Measurements from ENCODE around the gene LAIR2. TPM values are rescaled to one million over a fixed set of nuclear protein-coding genes. Genes with fewer than 3 reads are reported as not detected.

The LAIR2 gene, protein sequence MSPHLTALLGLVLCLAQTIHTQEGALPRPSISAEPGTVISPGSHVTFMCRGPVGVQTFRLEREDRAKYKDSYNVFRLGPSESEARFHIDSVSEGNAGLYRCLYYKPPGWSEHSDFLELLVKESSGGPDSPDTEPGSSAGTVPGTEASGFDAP
- not detected for polyA plus RNA-seq

DNA sequence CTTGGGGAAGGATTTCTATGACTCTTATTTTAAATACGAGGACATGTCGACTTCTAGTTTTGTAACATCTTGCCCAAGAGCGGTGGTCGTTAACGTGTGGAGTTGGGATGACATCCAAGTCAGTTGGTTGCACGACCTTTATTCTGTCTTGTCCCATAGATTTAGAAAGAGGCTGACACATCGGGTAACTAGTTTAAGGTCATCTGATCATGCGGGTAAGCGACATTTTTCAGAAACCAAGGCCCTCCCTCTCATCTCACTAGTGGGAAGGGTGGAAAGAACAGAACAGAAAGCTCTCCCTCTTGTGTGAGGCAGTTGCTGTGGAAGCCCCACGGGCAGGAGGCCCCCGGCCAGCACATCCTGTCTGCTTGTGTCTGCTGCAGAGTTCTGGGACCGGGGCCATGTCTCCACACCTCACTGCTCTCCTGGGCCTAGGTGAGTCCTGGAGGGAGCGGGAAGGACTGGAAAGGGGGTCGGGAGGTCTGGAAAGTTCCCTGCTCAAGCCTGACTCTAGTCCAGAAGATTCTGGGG is at the start of gene LAIR2:
Gene LAIR2 (plus strand): TSS at position 314 of the 531 bp plus-strand sequence. CDS start 88 bp downstream, at position 402.
- 39 to 66% (median 54%) methylated on average over 14 of the region's 14 CpGs for WGBS, 3 donors
- no peak within 1 kb of the TSS for H3K27ac ChIP-seq (ENCODE audit: low read depth, low read length)

DNA sequence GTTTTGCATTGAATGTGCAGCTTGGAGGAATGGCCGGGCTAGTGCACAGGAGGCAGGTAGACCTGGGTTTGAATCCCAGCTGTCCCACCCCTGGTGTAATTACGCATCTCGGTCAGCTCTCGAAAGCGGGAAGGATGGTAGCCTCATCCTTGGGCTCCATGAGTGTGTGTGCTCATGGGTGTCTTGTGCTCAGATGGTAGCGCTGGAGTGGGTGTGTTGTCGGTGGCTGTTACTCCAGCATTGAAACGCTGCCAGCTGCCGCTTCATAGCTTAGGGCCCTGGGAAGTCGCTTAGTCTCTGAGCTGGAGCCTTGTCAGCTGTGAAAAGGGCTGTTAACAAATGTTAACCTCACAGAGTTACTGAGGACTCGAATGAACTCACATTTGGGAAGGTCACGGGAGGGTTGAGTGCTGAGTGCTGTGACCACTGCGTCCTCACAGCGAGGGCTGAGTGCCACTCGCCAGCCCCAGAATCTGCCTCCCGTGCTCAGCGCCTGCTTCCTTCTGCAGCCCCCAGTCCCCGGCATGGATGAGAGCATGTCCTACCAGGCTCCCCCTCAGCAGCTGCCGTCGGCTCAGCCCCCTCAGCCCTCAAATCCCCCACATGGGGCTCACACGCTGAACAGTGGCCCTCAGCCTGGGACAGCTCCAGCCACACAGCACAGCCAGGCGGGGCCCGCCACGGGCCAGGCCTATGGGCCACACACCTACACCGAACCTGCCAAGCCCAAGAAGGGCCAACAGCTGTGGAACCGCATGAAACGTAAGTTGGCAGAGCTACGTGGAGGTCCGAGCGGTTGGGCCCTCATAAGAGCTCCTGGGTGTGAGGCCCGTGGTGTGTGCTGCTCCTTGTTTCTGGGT is 48.5 kb upstream of the LAIR2 start:
- no peak overlapping the region for H3K27ac ChIP-seq (ENCODE audit: low read depth, low read length)
- WGBS, 3 donors: 87 to 92% (median 90%) methylated on average over 31 of the region's 31 CpGs

DNA sequence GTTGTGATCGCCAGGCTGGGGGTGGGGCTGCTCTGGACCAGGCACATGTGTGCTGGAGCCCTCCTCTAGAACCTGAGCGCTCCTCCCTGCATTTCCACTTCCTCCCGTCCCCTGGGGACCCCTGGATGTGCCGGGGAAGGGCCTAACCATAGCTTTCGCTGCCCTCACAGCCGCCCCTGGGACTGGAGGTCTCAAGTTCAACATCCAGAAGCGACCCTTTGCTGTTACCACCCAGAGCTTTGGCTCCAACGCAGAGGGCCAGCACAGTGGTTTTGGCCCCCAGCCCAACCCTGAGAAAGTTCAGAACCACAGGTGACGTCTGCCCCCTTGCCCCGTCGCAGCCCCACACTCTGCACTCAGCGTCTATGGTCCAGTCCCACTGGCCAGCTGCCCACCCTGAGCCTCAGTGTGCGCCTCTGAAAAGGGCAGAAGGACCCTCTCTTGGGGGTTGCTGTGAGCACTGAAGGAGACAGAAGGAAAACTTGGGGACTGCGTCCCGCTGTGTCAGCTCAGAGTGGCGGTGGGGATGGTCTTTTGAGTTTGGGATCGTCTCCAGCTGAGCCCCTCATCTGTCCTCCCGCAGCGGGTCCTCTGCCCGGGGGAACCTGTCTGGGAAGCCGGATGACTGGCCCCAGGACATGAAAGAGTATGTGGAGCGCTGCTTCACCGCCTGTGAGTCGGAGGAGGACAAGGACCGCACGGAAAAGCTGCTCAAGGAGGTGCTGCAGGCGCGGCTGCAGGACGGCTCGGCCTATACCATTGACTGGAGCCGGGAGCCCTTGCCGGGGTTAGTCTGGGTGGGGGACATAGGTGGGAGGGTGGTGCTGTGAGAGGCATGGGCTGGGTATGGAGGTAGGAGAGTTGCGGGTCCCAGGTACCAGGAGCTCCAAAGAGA is 47.6 kb upstream of the LAIR2 start:
- WGBS, 3 donors: 88 to 90% (median 90%) methylated on average over 31 to 33 of the region's 33 CpGs
- no peak overlapping the region for H3K27ac ChIP-seq (ENCODE audit: low read depth, low read length)

GRCh38 chr19:54455786-54456422 is 46.7 kb upstream of the LAIR2 start:
- WGBS, 3 donors: 90 to 94% (median 94%) methylated on average over 40 of the region's 40 CpGs
- no peak overlapping the region for H3K27ac ChIP-seq (ENCODE audit: low read depth, low read length)

GRCh38 chr19:54456423-54457373 is 45.9 kb upstream of the LAIR2 start:
- WGBS, 3 donors: 90 to 93% (median 92%) methylated on average over 48 to 51 of the region's 51 CpGs
- no peak overlapping the region for H3K27ac ChIP-seq (ENCODE audit: low read depth, low read length)

DNA sequence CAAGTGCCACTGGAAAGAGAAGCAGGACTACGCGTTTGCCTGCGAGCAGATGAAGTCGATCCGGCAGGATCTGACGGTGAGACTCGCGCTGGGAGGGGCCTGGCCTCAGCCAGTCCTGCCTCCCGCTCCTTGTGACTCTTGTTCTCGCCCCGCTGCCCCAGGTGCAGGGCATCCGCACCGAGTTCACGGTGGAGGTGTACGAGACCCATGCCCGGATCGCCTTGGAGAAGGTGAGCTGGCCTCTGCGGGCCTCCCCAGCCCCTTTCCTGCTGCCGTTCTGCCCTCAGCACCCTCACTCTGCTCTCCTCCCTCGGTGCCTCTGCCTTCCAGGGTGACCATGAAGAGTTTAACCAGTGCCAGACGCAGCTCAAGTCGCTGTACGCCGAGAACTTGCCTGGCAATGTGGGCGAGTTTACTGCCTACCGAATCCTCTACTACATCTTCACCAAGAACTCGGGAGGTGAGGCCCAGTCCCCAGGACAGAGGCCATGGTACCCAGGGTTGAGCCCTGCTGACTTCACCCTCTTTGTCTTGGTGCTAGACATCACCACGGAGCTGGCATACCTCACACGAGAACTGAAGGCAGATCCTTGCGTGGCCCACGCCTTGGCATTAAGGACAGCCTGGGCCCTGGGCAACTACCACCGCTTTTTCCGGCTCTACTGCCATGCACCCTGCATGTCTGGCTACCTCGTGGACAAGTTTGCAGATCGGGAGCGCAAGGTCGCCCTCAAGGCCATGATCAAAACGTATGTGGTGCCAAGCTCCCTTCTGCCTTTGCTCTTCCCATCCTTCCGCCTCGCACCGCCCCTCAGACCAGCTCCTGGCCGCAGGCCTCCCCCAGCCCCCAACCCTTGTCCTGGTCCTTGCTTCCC is 44.6 kb upstream of the LAIR2 start:
- no peak overlapping the region for H3K27ac ChIP-seq (ENCODE audit: low read depth, low read length)
- WGBS, 3 donors: 83 to 93% (median 91%) methylated on average over 42 of the region's 42 CpGs

DNA sequence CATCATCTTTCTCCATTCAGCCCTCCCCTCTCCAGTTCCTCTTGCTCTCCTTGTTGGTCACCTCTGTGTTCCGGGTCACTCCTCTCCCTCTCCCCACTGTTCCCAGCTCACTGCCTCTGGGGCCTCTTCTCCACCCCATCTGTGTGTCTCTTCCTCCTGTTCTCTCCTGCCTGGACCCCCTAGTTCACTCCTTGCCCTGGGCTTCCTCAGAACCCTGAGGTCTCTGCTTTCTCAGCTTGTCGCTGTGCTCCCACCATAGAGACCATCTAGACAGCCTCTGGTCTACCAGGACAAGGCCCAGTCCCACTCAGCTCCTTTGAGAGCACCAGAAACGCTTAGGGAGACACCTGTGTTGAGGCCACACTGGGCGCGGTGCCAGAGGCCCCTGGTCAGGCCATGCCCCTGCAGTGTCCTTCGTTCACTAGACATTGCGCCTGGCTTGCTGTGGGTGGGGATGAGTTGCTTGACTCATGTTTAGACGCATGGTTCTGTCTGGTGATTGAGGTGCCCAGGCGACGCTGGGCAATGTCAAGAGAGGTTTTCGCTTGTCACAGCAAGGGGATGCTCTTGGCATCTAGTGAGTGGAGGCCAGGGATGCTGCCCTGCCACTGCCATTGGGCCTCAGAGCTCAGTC is 43.9 kb upstream of the LAIR2 start:
- WGBS, 3 donors: 67 to 89% (median 89%) methylated on average over 11 of the region's 11 CpGs
- H3K27ac ChIP-seq (ENCODE audit: low read depth, low read length): no peak overlapping the region

GRCh38 chr19:54459282-54460229 is 43.1 kb upstream of the LAIR2 start:
- WGBS, 3 donors: 40 to 80% (median 75%) methylated on average over 15 to 16 of the region's 16 CpGs
- no peak overlapping the region for H3K27ac ChIP-seq (ENCODE audit: low read depth, low read length)

GRCh38 chr19:54460230-54461005 is 42.2 kb upstream of the LAIR2 start:
- H3K27ac ChIP-seq (ENCODE audit: low read depth, low read length): no peak overlapping the region
- WGBS, 3 donors: 64 to 83% (median 77%) methylated on average over 29 to 39 of the region's 39 CpGs

- no peak overlapping the region for H3K27ac ChIP-seq (ENCODE audit: low read depth, low read length)
- WGBS, 3 donors: 64 to 83% (median 80%) methylated on average over 26 to 27 of the region's 27 CpGs
These were observed 41.4 kb upstream of the LAIR2 start for GRCh38 chr19:54461210-54461609.

GRCh38 chr19:54461613-54462012 is 41.0 kb upstream of the LAIR2 start:
- 35 to 71% (median 62%) methylated on average over 3 of the region's 3 CpGs for WGBS, 3 donors
- H3K27ac ChIP-seq (ENCODE audit: low read depth, low read length): no peak overlapping the region

DNA sequence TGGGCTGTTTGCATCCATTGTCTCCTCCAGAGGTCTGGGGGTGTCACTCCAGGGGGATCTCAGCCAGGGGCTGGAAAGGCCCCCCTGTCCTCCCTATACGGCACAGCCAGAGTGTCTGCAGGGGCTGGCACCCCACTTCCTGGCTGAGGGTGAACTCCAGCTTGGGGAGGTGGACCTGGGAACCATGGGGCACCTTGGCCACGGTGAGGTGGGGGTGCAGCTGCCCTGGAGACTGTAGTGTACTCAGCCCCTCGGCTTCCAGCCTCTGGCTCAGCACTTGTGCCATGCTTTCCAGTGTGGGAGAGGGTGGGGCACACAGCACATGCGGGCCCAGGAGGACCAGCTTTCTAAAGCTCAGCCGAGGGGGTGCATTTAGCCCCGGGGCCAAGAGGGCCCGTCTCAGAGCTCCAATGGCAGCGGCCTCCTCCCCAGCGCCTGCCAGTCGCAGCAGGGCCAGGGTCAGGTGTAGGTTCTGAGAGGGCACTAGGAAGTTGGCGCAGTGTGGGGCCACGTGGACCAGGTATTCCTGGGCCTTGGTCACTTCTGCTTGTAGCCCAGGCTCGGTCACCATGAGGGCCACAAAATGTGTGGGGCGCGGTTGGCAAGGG is 40.5 kb upstream of the LAIR2 start:
- WGBS, 3 donors: 38 to 73% (median 58%) methylated on average over 15 of the region's 15 CpGs
- H3K27ac ChIP-seq (ENCODE audit: low read depth, low read length): peak overlapping the region; percentile 81

DNA sequence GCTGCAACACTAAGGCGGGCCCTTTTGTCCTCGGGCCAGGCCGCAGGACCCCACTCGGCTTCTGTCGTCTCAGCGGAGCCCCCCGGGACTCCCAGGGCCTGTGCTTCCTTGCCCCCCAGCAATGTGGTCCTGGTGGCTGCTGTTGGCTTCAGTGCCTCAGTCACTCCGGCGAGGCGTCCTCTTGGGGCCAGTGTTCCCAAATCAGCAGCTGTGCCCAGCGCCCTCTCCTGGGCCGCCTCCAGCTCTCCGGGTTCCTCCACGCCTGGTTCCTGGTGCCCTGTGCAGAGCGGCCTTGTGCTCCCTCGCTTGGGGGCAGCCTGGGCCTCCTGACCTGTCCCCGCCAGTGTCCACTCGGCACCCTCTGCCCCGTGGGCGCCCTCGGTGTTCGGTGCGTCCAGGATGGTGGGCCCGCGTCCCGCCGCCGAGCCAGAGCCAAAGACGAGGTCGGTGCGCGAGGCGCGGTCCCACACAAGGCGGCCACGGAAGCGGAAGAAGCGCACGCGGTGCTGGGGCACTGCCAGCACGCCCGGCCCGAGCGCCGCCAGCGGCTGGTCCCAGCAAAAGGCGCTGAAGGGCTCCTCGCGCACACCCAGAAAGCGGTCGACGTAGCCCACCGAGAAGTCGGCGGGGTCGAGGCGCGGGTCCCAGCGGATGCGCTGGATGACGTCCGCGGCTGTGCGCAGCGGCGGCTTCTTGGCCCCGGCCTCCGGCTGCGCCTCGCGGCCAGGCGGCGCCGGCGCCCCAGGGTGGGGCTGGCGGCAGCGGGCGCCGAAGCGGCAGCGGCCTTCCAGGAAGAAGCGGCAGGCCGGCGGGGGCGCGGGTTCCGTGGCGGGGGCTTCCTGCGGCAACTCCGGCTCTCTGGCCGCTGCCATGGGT is 39.7 kb upstream of the LAIR2 start:
- peak overlapping the region; percentile 81 for H3K27ac ChIP-seq (ENCODE audit: low read depth, low read length)
- WGBS, 3 donors: 4 to 7% (median 5%) methylated on average over 76 to 91 of the region's 91 CpGs
